Limb (tissue), 2 donors: ENCODE measurements around the gene TASP1.
A peak's percentile ranks its signal among the peaks of the same experiment; 100 is the strongest.

ENCODE experiments used
- DNase-seq, 2 donors: peaks; one replicate each; pipeline ENCODE4 v3.0.0-alpha.2; 2016; ENCODE audit errors: extremely low spot score in 2 of 2

Gene TASP1

GRCh38 chr20:13571662-13572061 is 67.1 kb downstream of the TASP1 start:
- no peak for DNase-seq

DNA sequence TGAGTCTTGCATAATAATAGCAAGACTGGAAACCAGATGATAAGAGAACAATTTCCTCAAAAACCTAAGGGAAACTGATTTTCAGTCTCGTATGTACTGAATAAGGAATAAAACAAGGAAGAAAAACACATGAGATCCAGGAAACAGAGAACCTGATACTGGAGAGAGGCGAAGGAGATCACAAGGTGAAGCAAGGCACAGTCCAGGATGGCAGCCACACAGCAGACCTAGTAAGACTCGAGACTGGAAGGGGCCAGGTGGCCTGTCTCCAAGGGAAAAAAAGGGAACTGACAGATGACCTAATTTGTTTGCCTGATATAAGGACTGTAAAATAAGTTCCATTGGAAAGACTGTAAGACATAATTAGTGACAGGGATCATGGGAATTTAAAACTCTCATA is 71.1 kb downstream of the TASP1 start:
- DNase-seq: no peak

DNA sequence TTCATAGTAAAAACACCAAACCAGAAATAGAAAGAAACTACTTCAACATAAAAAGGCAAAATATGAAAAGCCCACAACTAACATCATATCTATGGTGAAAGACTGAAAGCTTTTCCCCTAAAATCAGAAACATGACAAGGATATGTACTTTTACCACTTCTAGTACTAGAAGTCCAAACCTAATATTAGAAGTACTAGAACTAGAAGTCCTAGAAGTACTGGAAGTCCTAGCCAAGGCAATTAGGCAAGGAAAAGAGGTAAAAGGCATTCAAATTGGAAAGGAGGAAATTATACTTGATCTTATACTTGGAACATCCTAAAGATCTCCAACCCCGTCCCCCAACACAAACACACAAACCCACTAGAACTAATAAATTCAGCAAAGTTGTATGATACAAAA is 74.9 kb downstream of the TASP1 start:
- no peak for DNase-seq

GRCh38 chr20:13554706-13555105 is 84.0 kb downstream of the TASP1 start:
- no peak for DNase-seq

GRCh38 chr20:13554076-13554475 is 84.7 kb downstream of the TASP1 start:
- no peak for DNase-seq

- no peak for DNase-seq
Measured at GRCh38 chr20:13552061-13552460, 86.7 kb downstream of the TASP1 start.

DNA sequence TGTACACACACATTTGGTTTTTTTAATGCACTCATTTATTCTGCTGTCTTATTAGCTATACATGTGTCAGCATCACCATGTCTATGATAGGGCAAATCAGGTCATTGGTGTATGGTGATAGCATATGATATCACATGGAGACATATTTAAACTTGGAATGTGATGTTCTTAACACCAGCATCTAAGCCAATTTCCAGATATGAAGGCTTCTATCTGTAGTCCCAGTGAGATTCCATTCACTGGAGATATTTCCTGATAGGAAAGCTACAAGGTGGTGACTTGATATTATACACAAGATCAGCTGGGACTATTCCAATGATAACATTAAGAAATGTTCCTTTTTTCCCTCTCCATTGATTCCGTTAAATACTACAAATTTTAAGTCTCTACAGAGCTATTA is 89.3 kb downstream of the TASP1 start:
- no peak for DNase-seq

DNA sequence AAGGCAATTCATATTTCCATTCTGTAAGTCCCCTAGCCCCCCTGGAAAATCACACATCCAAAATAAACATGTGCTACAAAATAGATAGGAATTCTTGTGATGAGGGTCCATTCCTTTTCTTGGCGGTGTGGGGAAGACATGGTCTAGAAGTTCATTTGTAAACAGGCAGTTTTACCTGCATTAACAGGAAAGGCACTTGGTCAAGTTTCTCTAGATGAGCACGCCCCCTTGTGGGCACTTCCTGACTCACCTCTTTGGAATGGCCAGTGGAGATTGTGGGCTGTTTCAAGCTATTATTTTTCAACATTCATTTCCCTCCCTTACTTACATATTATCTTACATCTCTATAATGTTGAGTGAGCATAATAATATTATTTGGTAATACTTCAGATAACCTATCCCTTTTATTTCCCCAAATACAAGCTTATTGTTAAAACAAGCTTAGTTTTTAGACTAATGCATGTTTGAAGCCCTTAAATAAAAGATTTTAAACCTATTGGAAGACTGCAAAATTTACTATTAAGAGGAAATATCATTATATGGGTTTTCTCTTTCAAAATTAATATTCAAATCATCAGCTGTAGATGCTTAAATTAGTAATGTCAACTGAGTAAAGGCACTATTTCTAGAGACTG is 92.1 kb downstream of the TASP1 start:
- DNase-seq: peak; percentile 79 to 86

- no peak for DNase-seq
Measured at GRCh38 chr20:13545790-13546189, 92.9 kb downstream of the TASP1 start.

DNA sequence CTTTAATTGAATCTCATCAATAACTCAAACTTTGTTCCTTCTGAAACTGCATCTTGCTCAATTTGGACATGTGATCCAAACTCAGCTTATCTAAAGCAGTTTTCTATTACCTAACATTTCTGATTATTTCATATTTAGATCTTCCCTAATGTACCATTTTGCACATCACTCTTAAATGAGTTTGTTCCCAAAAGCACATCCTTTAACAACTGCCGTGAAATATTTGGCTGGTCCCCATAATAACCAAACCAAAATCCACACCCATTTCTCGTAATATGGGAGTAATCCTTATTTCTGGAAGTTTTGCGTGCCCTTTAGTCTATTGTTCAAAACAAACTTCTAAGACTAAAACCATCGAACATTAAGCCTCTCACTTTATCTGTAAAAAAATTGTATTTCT is 94.9 kb downstream of the TASP1 start:
- DNase-seq: no peak

GRCh38 chr20:13535627-13536026 is 103.1 kb downstream of the TASP1 start:
- no peak for DNase-seq

GRCh38 chr20:13533946-13534345 is 104.8 kb downstream of the TASP1 start:
- no peak for DNase-seq

- DNase-seq: no peak
Measured at GRCh38 chr20:13530146-13530545, 108.6 kb downstream of the TASP1 start.

GRCh38 chr20:13526551-13526950 is 112.2 kb downstream of the TASP1 start:
- no peak for DNase-seq

GRCh38 chr20:13525225-13525940 is 113.3 kb downstream of the TASP1 start:
- no peak for DNase-seq

DNA sequence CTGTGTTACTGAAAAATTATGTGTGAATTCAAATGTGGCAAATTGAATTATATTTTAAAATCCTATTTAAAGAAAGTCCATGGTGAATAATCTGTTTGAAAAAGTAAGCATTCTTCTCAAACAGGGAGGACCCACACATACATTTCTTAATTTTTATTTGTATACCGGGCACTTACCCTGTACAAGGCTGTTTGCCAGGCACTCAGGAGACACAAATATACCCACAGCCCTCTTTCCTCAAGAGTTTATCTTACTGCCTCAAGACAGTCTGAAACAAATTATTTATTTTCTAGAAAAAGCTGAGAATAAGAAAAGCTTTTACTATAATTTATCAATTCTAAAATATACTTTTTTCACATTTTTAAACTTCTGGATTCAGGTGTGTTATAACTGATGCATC is 114.4 kb downstream of the TASP1 start:
- no peak for DNase-seq

- no peak for DNase-seq
Measured at GRCh38 chr20:13517831-13518230, 120.9 kb downstream of the TASP1 start.

GRCh38 chr20:13515796-13516558 is 122.8 kb downstream of the TASP1 start:
- peak in 1 of 2 donors; percentile 7 for DNase-seq

DNA sequence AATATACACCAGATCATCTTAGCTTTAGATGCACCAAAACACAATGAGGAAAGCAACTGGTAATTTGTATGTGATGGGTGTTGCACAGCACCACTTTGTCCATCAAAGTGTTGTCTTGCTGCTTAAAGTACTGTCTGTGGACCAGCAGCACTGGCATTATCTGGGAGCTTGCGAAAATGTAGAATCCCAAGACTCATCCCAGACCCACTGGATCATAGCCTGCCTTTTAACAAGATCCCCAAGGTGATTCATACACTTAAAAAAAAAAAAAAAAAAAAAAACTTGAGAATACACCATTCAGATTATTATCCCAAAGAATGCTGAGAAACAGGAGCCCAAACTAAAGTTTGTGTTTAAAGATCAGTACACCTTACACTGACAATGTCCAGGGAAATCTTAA is 123.4 kb downstream of the TASP1 start:
- no peak for DNase-seq

- no peak for DNase-seq
Measured at GRCh38 chr20:13510837-13511488, 127.8 kb downstream of the TASP1 start.

DNA sequence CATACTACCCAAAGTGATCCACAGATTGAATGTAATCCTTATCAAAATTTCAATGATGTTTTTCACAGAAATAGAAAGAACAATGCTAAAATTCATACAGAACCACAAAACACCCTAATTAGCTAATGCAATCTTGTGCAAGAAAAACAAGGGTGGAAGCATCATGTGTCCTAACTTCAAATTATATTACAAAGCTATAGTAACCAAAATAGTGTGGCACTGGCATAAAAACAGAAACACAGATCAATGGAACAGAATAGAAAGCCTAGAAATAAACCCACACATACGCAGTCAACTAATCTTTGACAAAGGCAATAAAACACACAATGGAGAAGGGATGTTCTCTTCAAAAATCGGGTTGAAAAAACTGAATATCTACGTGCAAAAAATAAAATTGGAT is 131.1 kb downstream of the TASP1 start:
- no peak for DNase-seq

GRCh38 chr20:13501500-13501899 is 137.2 kb downstream of the TASP1 start:
- no peak for DNase-seq
